ENCODE measurements around the gene IRAK4. TPM values are rescaled to one million over a fixed set of nuclear protein-coding genes. Genes with fewer than 3 reads are reported as not detected.

IRAK4 gene
- total RNA-seq, 1 donor from 2014 or later = 23.6 TPM

DNA sequence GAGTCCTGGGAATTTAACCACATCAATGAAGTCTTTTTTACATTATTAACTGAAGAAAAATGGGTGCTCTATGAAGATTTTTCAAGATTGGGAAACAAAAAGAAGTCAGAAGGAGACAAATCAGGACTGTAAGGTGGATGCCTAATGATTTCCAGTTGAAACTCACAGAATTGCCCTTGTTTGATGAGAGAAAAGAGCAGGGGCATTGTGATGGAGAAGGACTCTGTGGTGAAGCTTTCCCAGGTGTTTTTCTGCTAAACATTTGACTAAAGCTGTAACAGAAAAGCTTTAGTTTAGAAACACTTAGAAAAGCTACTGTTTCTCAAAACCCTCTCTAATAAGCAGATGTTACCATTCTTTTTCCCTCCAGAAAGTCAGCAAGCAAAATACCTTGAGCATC is 5.8 kb downstream of the IRAK4 start:
- Mint-ChIP-seq H3K4me1 (no peaks in the 10 kb centered on the region), H3K27me3 (ENCODE audit: insufficient read depth, low read depth) (peaks cover 2% of the 10 kb centered on the region), H3K9me3 (no peaks in the 10 kb centered on the region), H3K27ac (no peak overlapping the region), H3K36me3 (no peaks in the 10 kb centered on the region), H3K4me3 (no peak overlapping the region)
- Histone ChIP-seq H3K27me3 (no peaks in the 10 kb centered on the region), H3K27ac (no peak overlapping the region), H4K20me1 (ENCODE audit: low read depth) (no peaks in the 10 kb centered on the region), H3K4me1 (peaks cover 17% of the 10 kb centered on the region), H3F3A (ENCODE audit: low read depth) (peaks cover 5% of the 10 kb centered on the region), H3K4me3 (no peak overlapping the region), H3K79me2 (ENCODE audit: low read depth) (no peaks in the 10 kb centered on the region), H2AFZ (replicated peaks) (no peak overlapping the region), H3K4me2 (no peak overlapping the region), H3K9me3 (ENCODE audit: low read depth) (no peaks in the 10 kb centered on the region), H3K36me3 (no peaks in the 10 kb centered on the region), H3K9ac (no peak overlapping the region)
- TF ChIP-seq EZH2 (IDR thresholded peaks at IDR 0.05) (no peak), EZH2phosphoT487 (IDR thresholded peaks at IDR 0.05) (no peak)
- TF ChIP-seq, protein P1, sequence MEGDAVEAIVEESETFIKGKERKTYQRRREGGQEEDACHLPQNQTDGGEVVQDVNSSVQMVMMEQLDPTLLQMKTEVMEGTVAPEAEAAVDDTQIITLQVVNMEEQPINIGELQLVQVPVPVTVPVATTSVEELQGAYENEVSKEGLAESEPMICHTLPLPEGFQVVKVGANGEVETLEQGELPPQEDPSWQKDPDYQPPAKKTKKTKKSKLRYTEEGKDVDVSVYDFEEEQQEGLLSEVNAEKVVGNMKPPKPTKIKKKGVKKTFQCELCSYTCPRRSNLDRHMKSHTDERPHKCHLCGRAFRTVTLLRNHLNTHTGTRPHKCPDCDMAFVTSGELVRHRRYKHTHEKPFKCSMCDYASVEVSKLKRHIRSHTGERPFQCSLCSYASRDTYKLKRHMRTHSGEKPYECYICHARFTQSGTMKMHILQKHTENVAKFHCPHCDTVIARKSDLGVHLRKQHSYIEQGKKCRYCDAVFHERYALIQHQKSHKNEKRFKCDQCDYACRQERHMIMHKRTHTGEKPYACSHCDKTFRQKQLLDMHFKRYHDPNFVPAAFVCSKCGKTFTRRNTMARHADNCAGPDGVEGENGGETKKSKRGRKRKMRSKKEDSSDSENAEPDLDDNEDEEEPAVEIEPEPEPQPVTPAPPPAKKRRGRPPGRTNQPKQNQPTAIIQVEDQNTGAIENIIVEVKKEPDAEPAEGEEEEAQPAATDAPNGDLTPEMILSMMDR (IDR thresholded peaks at IDR 0.05) = no peak
- no peak for DNase-seq (ENCODE audit: low spot score)

DNA sequence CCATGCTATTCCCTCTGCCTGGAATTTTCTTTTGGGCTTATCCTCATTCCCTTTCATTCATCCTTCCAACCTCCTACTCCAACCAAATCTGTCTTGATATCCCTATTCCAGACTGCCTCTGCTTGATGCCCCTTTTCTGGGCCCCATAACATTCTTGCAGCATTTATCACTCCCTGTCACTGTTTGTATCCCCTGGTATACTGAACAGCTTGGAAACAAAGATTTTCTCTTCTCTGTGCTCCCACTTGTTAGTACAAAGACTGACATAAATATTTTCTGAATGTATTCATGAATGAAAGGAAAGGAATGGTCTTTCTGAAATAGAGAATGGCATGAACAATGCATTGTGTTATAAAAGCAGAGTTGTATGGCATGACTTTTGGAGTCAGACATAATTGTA is 7.5 kb downstream of the IRAK4 start:
- H3F3A ChIP-seq (ENCODE audit: low read depth) = no peaks in the 10 kb centered on the region
- no peak overlapping the region for H3K4me3 Mint-ChIP-seq
- H3K9me3 Mint-ChIP-seq = no peaks in the 10 kb centered on the region
- no peaks in the 10 kb centered on the region for H3K4me1 Mint-ChIP-seq
- no peak overlapping the region for H3K4me2 ChIP-seq
- no peak overlapping the region for H3K27ac ChIP-seq
- DNase-seq (ENCODE audit: low spot score) = no peak
- H2AFZ ChIP-seq (replicated peaks) = no peak overlapping the region
- no peaks in the 10 kb centered on the region for H3K79me2 ChIP-seq (ENCODE audit: low read depth)
- H3K4me3 ChIP-seq = no peak overlapping the region
- no peak overlapping the region for H3K27ac Mint-ChIP-seq
- H3K9ac ChIP-seq = no peak overlapping the region
- H3K4me1 ChIP-seq = peaks cover 11% of the 10 kb centered on the region
- TF ChIP-seq EZH2 (IDR thresholded peaks at IDR 0.05) = no peak
- no peak for TF ChIP-seq EZH2phosphoT487 (IDR thresholded peaks at IDR 0.05)
- H3K36me3 ChIP-seq = no peaks in the 10 kb centered on the region
- H4K20me1 ChIP-seq (ENCODE audit: low read depth) = no peaks in the 10 kb centered on the region
- H3K27me3 ChIP-seq = no peaks in the 10 kb centered on the region
- no peaks in the 10 kb centered on the region for H3K9me3 ChIP-seq (ENCODE audit: low read depth)
- H3K27me3 Mint-ChIP-seq (ENCODE audit: insufficient read depth, low read depth) = no peaks in the 10 kb centered on the region
- no peaks in the 10 kb centered on the region for H3K36me3 Mint-ChIP-seq

DNA sequence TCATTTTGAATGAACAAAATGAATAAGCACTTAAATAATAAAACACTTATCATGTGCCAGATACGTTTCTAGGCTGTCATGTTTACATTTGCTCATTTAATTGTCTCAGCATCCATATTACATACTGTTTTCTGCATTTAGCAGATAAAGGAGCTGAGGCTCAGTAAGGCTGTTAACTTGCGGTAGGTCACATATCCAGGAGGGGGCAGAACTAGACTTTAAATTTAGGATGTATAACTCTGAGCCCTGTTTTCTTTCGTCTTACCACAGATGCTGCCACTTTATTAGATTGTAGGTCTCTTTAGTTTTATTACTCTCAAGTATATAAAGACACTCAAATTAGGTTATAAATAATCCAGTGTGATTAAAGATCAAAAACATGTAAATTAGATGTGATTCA is 17.7 kb downstream of the IRAK4 start:
- TF ChIP-seq EZH2phosphoT487 (IDR thresholded peaks at IDR 0.05) = no peak
- TF ChIP-seq, protein P1 (IDR thresholded peaks at IDR 0.05) = peak; percentile 59
- DNase-seq (ENCODE audit: low spot score) = peak; percentile 36
- no peaks in the 10 kb centered on the region for H3K79me2 ChIP-seq (ENCODE audit: low read depth)
- no peaks in the 10 kb centered on the region for H3K9me3 ChIP-seq (ENCODE audit: low read depth)
- no peaks in the 10 kb centered on the region for H3K27me3 ChIP-seq
- Mint-ChIP-seq H3K27me3 (ENCODE audit: insufficient read depth, low read depth) (no peaks in the 10 kb centered on the region), H3K9me3 (no peaks in the 10 kb centered on the region), H3K4me1 (no peaks in the 10 kb centered on the region), H3K27ac (no peak overlapping the region), H3K36me3 (no peaks in the 10 kb centered on the region), H3K4me3 (no peak overlapping the region)
- H3F3A ChIP-seq (ENCODE audit: low read depth) = no peaks in the 10 kb centered on the region
- no peak overlapping the region for H3K4me3 ChIP-seq
- H2AFZ ChIP-seq (replicated peaks) = no peak overlapping the region
- no peak overlapping the region for H3K9ac ChIP-seq
- no peak overlapping the region for H3K27ac ChIP-seq
- H3K36me3 ChIP-seq = no peaks in the 10 kb centered on the region
- H3K4me2 ChIP-seq = no peak overlapping the region
- no peaks in the 10 kb centered on the region for H4K20me1 ChIP-seq (ENCODE audit: low read depth)
- no peaks in the 10 kb centered on the region for H3K4me1 ChIP-seq

DNA sequence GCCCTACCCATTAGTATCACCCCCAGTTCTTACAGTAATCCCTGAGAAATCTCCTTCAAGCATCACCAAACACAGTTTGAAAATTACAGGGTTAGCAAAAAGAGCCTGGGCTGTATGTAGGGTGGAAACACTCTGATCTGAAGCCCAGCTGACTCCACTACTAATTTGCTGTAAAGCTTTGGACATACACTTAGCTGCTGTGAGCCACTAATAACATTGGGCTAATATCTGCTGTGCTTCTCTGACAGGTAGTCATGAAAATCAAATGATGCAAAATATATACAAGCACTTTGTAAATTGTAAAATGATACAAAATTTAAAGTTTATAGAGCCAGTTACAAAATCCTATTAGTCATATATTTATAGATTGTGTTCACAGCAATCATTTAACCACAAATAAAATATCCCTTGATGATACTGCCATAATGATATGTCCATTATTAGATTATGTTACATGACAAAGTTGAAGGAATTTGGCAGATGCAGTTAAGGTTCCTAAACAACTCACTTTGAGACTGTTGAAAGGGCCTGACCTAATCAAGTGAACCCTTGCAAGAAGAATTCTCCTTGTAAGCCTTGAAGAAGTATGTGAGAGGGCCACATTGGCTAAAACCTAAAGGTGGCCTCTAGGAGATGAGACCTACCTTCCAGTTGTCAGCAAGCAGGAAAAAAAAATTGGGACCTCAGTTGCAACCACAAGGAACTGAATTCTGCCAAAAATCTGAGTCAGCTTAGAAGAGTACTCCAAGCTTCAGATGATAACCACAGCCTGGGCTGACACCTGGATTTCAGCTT is 28.3 kb downstream of the IRAK4 start:
- Mint-ChIP-seq H3K36me3 (peaks cover under 1% of the 10 kb centered on the region), H3K9me3 (no peaks in the 10 kb centered on the region), H3K27ac (no peak overlapping the region), H3K4me3 (no peak overlapping the region), H3K4me1 (no peaks in the 10 kb centered on the region), H3K27me3 (ENCODE audit: insufficient read depth, low read depth) (peaks cover 3% of the 10 kb centered on the region)
- no peak overlapping the region for H3K27ac ChIP-seq
- no peaks in the 10 kb centered on the region for H3K36me3 ChIP-seq
- no peak for DNase-seq (ENCODE audit: low spot score)
- H3K79me2 ChIP-seq (ENCODE audit: low read depth) = no peaks in the 10 kb centered on the region
- H3F3A ChIP-seq (ENCODE audit: low read depth) = no peaks in the 10 kb centered on the region
- H3K4me3 ChIP-seq = no peak overlapping the region
- no peak overlapping the region for H2AFZ ChIP-seq (replicated peaks)
- H4K20me1 ChIP-seq (ENCODE audit: low read depth) = no peaks in the 10 kb centered on the region
- H3K27me3 ChIP-seq = no peaks in the 10 kb centered on the region
- no peak overlapping the region for H3K9ac ChIP-seq
- no peaks in the 10 kb centered on the region for H3K9me3 ChIP-seq (ENCODE audit: low read depth)
- H3K4me2 ChIP-seq = no peak overlapping the region
- TF ChIP-seq, protein P1 (IDR thresholded peaks at IDR 0.05) = no peak
- TF ChIP-seq EZH2phosphoT487 (IDR thresholded peaks at IDR 0.05) (no peak), EZH2 (IDR thresholded peaks at IDR 0.05) (no peak)
- no peaks in the 10 kb centered on the region for H3K4me1 ChIP-seq

All from neural progenitor cell (in vitro differentiated cells).